Neural cell (in vitro differentiated cells): ENCODE data around the gene THEM5. TPM values are rescaled to one million over a fixed set of nuclear protein-coding genes. Genes with fewer than 3 reads are reported as not detected.

Experiments
- H2AFZ ChIP-seq: fragments of 200-600, 300-800 bp; sonication (generic), shearing (Covaris generic); 2 replicates; pipeline ENCODE4 v1.6.0; 2014; ENCODE audit warnings: low read depth, mild to moderate bottlenecking, antibody characterized with exemption, low read length, moderate library complexity
- H3F3A ChIP-seq: fragments of 200-600 bp; shearing (Covaris generic); 2 replicates; pipeline ENCODE4 v1.6.1; 2016; ENCODE audit warnings: mild to moderate bottlenecking, moderate library complexity, mixed read lengths, antibody characterized with exemption, low read length; ENCODE audit not compliant: insufficient read depth, poor library complexity, severe bottlenecking
- H3K27ac ChIP-seq: fragments of 200-600, 300-800 bp; sonication (generic), shearing (Covaris generic); 2 replicates; pipeline ENCODE4 v1.5.1; 2014; ENCODE audit warnings: mild to moderate bottlenecking, low read length, moderate library complexity
- H3K27me3 ChIP-seq: fragments of 300-800, 200-600 bp; sonication (generic), shearing (Covaris generic); 2 replicates; pipeline ENCODE4 v1.6.0; 2014; ENCODE audit warnings: mild to moderate bottlenecking, low read depth, low read length, moderate library complexity; ENCODE audit not compliant: insufficient read depth
- H3K36me3 ChIP-seq: fragments of 300-800, 200-600 bp; sonication (generic), shearing (Covaris generic); 2 replicates; pipeline ENCODE4 v1.5.1; 2014; ENCODE audit warnings: mild to moderate bottlenecking, antibody characterized with exemption, low read length, moderate library complexity; ENCODE audit not compliant: insufficient read depth
- H3K4me2 ChIP-seq: fragments of 300-800, 200-600 bp; sonication (generic), shearing (Covaris generic); 2 replicates; pipeline ENCODE4 v1.6.0; 2014; ENCODE audit warnings: mild to moderate bottlenecking, low read length
- H3K4me3 ChIP-seq: fragments of 300-800, 200-600 bp; sonication (generic), shearing (Covaris generic); 2 replicates; pipeline ENCODE4 v1.5.1; 2014; ENCODE audit warnings: mild to moderate bottlenecking, low read length, moderate library complexity
- H3K79me2 ChIP-seq: fragments of 200-600 bp; shearing (Covaris generic); replicated peaks from 2 replicates; pipeline ENCODE4 v1.6.0; 2014; ENCODE audit warnings: mild to moderate bottlenecking, low read length, moderate library complexity; ENCODE audit not compliant: insufficient read depth
- H3K9ac ChIP-seq: fragments of 300-800, 200-600 bp; sonication (generic), shearing (Covaris generic); 2 replicates; pipeline ENCODE4 v1.6.1; 2016; ENCODE audit warnings: mild to moderate bottlenecking, low read length, mixed read lengths
- H3K9me2 ChIP-seq: fragments of 200-600 bp; shearing (Covaris generic); 2 replicates; pipeline ENCODE4 v1.6.1; 2016; ENCODE audit warnings: mild to moderate bottlenecking, low read length, mixed read lengths; ENCODE audit not compliant: insufficient read depth
- H3K9me3 ChIP-seq: fragments of 200-600, 300-800 bp; sonication (generic), shearing (Covaris generic); 2 replicates; pipeline ENCODE4 v1.6.1; 2016; ENCODE audit warnings: mild to moderate bottlenecking, mixed run types, low read length, moderate library complexity, mixed read lengths
- H4K20me1 ChIP-seq: fragments of 200-600 bp; shearing (Covaris generic); 2 replicates; pipeline ENCODE4 v1.6.1; 2016; ENCODE audit warnings: mild to moderate bottlenecking, mixed run types; ENCODE audit not compliant: insufficient read depth
- EP300 ChIP-seq: fragments of 450-650 bp; conservative IDR thresholded peaks from 2 replicates; pipeline ENCODE4 v1.6.1; 2014; ENCODE audit warnings: antibody characterized with exemption, mild to moderate bottlenecking, moderate library complexity; ENCODE audit not compliant: poor library complexity, severe bottlenecking
- EZH2 ChIP-seq: fragments of 200-600, 300-800 bp; shearing (Covaris generic), sonication (generic); IDR thresholded peaks from 2 replicates; pipeline ENCODE4 v1.6.1; 2014; ENCODE audit warnings: antibody characterized with exemption, low read length, borderline replicate concordance, mild to moderate bottlenecking; ENCODE audit not compliant: insufficient read depth, poor library complexity, severe bottlenecking
- MXI1 ChIP-seq: fragments of 450-650 bp; conservative IDR thresholded peaks from 2 replicates; pipeline ENCODE4 v1.6.1; 2014; ENCODE audit warnings: antibody characterized with exemption, mild to moderate bottlenecking; ENCODE audit not compliant: poor library complexity, severe bottlenecking
- POLR2AphosphoS5 ChIP-seq: IDR thresholded peaks from 2 replicates; pipeline ENCODE4 v1.6.1; 2012
- RAD21 ChIP-seq: fragments of 450-650 bp; conservative IDR thresholded peaks from 2 replicates; pipeline ENCODE4 v1.6.1; 2014; ENCODE audit warnings: antibody characterized with exemption, mild to moderate bottlenecking, moderate library complexity
- SMC3 ChIP-seq: fragments of 450-650 bp; conservative IDR thresholded peaks from 2 replicates; pipeline ENCODE4 v1.6.1; 2014; ENCODE audit warnings: antibody characterized with exemption, mild to moderate bottlenecking, moderate library complexity; ENCODE audit not compliant: poor library complexity
- TAF1 ChIP-seq: IDR thresholded peaks from 2 replicates; pipeline ENCODE4 v1.6.1; 2012; ENCODE audit warnings: low read depth
- polyA plus RNA-seq: library from polyadenylated mRNA; depleted of rRNA; stranded (reverse); fragments of >200 nt; gene quantifications from 2 replicates; pipeline ENCODE4 v1.2.3, GENCODE V29; 2014
- TF ChIP-seq, protein P1 (sequence below): fragments of 450-650 bp; IDR thresholded peaks from 2 replicates; pipeline ENCODE4 v1.5.1; 2014; ENCODE audit warnings: antibody characterized with exemption, mild to moderate bottlenecking, moderate library complexity; ENCODE audit not compliant: poor library complexity, severe bottlenecking
- TF ChIP-seq, protein P2 (sequence below): IDR thresholded peaks from 2 replicates; pipeline ENCODE4 v1.6.1; 2012; ENCODE audit warnings: borderline replicate concordance

THEM5 gene
- polyA plus RNA-seq, 1 donor from 2014 or later = not detected

DNA sequence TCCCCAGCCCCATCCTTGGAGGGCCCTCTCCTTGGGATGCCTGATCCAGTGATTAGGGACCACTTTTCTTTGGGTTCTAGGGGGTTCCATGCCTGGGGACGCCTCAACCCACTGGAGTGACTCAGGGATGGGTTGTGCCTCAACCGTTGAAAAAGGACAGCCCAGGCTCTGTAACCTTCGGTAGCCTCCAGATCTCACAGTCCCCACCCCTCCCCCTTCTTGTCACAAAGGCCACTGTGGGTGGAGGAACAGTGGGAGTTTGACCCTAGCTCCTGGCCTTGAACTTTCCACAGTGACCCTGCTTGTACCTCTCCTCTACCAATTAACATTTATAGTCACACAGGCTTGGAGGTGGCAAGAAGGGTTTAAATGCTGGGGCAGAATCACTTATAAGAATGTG, 19.3 kb downstream of the THEM5 start:
- Histone ChIP-seq H3K9me3 (no peaks in the 10 kb centered on the region), H3K79me2 (no peaks in the 10 kb centered on the region), H3K4me3 (no peak overlapping the region), H4K20me1 (no peaks in the 10 kb centered on the region), H2AFZ (no peak overlapping the region), H3K27ac (no peak overlapping the region), H3K4me2 (no peak overlapping the region), H3K27me3 (peaks cover 36% of the 10 kb centered on the region), H3K9me2 (no peaks in the 10 kb centered on the region), H3K36me3 (no peaks in the 10 kb centered on the region), H3F3A (no peaks in the 10 kb centered on the region), H3K9ac (no peak overlapping the region)
- TF ChIP-seq POLR2AphosphoS5 (no peak), RAD21 (no peak), TAF1 (no peak), EZH2 (no peak), MXI1 (no peak), EP300 (no peak), SMC3 (no peak)
- TF ChIP-seq, protein P1, sequence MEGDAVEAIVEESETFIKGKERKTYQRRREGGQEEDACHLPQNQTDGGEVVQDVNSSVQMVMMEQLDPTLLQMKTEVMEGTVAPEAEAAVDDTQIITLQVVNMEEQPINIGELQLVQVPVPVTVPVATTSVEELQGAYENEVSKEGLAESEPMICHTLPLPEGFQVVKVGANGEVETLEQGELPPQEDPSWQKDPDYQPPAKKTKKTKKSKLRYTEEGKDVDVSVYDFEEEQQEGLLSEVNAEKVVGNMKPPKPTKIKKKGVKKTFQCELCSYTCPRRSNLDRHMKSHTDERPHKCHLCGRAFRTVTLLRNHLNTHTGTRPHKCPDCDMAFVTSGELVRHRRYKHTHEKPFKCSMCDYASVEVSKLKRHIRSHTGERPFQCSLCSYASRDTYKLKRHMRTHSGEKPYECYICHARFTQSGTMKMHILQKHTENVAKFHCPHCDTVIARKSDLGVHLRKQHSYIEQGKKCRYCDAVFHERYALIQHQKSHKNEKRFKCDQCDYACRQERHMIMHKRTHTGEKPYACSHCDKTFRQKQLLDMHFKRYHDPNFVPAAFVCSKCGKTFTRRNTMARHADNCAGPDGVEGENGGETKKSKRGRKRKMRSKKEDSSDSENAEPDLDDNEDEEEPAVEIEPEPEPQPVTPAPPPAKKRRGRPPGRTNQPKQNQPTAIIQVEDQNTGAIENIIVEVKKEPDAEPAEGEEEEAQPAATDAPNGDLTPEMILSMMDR = no peak

DNA sequence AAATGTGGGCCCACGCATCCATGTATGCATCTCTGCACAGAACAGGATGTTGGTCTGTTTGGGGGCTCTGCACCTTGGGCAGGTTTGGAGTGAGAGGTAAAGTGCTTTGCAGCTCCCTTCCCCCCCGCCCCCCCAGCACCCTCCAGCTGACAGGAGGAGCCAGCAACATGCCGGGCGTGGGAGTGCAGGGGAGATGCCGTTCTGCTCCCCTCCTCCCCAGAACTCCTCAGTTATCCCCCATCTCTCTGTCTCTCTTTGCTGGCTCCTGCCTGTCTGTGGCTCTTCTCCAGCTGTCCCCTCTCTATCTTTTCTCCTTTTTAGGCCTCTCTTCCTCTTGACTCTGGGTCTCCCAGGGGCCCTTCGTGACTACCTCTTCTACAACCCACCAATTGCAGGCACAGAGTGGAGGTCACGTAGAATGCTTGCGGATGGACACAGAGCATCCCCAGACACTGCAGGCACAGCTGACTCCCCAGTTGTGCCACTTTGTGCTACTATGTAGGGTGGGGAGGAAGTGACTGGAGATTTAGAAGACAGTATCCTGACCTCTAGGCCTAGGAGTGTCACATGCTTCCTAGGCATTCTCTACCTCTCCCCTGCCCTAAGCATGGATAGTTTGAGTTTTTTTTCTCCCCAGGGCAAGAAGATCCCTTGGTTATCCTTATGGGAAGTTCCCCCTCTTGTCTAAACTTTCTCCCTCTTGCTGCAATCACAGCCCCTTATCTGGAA, 20.2 kb downstream of the THEM5 start:
- Histone ChIP-seq H3F3A (no peaks in the 10 kb centered on the region), H3K9me3 (no peaks in the 10 kb centered on the region), H3K27ac (no peak overlapping the region), H3K27me3 (peaks cover 27% of the 10 kb centered on the region), H3K36me3 (no peaks in the 10 kb centered on the region), H3K9me2 (no peaks in the 10 kb centered on the region), H2AFZ (no peak overlapping the region), H4K20me1 (no peaks in the 10 kb centered on the region), H3K4me3 (no peak overlapping the region), H3K4me2 (no peak overlapping the region), H3K79me2 (no peaks in the 10 kb centered on the region), H3K9ac (no peak overlapping the region)
- TF ChIP-seq, protein P2, sequence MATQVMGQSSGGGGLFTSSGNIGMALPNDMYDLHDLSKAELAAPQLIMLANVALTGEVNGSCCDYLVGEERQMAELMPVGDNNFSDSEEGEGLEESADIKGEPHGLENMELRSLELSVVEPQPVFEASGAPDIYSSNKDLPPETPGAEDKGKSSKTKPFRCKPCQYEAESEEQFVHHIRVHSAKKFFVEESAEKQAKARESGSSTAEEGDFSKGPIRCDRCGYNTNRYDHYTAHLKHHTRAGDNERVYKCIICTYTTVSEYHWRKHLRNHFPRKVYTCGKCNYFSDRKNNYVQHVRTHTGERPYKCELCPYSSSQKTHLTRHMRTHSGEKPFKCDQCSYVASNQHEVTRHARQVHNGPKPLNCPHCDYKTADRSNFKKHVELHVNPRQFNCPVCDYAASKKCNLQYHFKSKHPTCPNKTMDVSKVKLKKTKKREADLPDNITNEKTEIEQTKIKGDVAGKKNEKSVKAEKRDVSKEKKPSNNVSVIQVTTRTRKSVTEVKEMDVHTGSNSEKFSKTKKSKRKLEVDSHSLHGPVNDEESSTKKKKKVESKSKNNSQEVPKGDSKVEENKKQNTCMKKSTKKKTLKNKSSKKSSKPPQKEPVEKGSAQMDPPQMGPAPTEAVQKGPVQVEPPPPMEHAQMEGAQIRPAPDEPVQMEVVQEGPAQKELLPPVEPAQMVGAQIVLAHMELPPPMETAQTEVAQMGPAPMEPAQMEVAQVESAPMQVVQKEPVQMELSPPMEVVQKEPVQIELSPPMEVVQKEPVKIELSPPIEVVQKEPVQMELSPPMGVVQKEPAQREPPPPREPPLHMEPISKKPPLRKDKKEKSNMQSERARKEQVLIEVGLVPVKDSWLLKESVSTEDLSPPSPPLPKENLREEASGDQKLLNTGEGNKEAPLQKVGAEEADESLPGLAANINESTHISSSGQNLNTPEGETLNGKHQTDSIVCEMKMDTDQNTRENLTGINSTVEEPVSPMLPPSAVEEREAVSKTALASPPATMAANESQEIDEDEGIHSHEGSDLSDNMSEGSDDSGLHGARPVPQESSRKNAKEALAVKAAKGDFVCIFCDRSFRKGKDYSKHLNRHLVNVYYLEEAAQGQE = no peak
- TF ChIP-seq, protein P1 = no peak
- TF ChIP-seq RAD21 = no peak
- TF ChIP-seq TAF1 = no peak
- TF ChIP-seq EZH2 = no peak
- no peak for TF ChIP-seq EP300
- TF ChIP-seq POLR2AphosphoS5 = no peak
